ENCODE results near the gene TCF19. TPM values are rescaled to one million over a fixed set of nuclear protein-coding genes. Genes with fewer than 3 reads are reported as not detected.
"Not testable (repeated sequence)": the region's sequence is repeated elsewhere in the genome, so short reads cannot be mapped to it uniquely, and the experiment has no call there.

TCF19 gene
- total RNA-seq, 1 experiment from 2014 or later, result 16.1 TPM

GRCh38 chr6:31170987-31171671, 12.7 kb downstream of the TCF19 start:
- in situ Hi-C loops (cut with HindIII; ENCODE audit: low pct_unique_long_range_greater_than_20kb, low sequenced_read_pairs), result no loop called here

DNA sequence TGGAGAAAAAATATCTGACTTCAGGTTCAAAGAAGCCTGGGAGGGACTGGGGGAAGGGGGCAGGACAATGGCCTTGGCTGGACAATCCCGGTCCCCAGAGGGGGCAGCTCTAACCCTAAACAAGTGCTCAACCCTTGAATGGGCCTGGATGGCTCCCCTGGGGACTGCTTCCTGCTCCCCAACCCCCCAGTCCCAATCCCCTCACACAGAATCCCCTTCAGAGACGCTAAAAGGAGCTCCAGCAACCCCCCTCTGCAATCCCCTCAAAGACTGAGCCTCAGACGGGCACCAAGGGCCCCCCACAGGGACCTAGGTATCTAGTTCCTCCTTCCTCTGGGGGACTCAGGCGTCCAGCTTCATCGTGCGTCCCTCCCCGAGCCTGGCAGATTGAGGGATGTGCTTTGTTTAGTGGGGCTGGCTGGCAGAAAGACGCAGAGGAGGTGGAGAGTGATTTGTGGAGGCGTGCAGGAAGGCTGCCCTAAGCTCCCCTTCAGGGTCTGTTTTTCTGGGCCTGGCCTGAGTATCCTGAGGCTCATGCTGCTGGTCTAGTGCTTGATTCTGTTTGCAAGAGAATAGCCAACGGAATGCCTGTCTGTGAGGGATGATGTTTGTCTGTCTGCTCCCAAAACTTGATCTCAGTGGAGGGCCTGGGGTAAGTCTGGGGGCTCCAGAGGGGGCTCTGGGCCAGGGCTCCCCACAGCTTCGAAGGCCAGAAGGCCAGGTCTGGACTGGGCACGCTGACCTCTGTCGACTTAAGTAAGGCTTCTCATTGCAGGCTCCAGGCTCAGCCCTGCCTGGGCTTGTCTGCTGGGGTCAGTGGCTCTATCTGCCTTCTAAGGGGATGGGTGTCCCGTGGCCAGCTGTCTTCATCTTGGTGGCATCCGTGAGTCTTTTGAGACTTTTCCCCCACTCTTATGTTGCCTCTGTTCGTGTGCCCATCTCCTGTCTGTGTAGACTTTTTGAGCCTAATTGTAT, 13.8 kb downstream of the TCF19 start:
- in situ Hi-C loops (cut with HindIII; ENCODE audit: low pct_unique_long_range_greater_than_20kb, low sequenced_read_pairs), result no loop called here
- no peak for DNase-seq (ENCODE audit: low read depth, low spot score)

More at GRCh38 chr6:31170987-31171671, 12.7 kb downstream of the TCF19 start:
- DNase-seq (ENCODE audit: low read depth, low spot score), result no peak

DNA sequence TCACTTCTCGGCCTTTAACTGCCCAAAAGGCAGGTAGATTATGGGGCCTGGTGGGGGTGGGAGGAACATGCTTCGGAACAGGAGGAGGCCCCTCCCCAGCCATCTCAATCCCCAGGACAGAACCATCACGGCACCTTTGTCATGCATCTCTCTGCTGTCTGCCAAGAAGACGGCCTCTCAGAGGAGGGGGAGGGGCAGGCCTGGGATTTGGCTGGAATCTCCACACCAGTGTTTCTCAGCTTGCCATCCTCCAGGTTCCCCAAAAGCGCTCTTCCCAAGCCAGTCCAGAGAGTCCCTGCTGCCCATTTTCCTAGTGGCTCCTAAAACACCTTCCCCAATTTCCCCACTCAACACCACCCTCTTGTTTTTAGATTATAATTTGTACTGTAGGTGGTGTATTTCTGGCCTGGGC, 14.6 kb downstream of the TCF19 start:
- DNase-seq (ENCODE audit: low read depth, low spot score), result no peak
- in situ Hi-C loops (cut with HindIII; ENCODE audit: low pct_unique_long_range_greater_than_20kb, low sequenced_read_pairs), result no loop called here

- in situ Hi-C loops (cut with HindIII; ENCODE audit: low pct_unique_long_range_greater_than_20kb, low sequenced_read_pairs), result no loop called here
- no peak for DNase-seq (ENCODE audit: low read depth, low spot score)
These were observed 15.0 kb downstream of the TCF19 start for GRCh38 chr6:31173406-31173805.

- DNase-seq (ENCODE audit: low read depth, low spot score), result no peak
- in situ Hi-C loops (cut with HindIII; ENCODE audit: low pct_unique_long_range_greater_than_20kb, low sequenced_read_pairs), result no loop called here
These were observed 16.0 kb downstream of the TCF19 start for GRCh38 chr6:31174378-31174777.

- in situ Hi-C loops (cut with HindIII; ENCODE audit: low pct_unique_long_range_greater_than_20kb, low sequenced_read_pairs), result no loop called here
- no peak for DNase-seq (ENCODE audit: low read depth, low spot score)
These were observed 17.6 kb downstream of the TCF19 start for GRCh38 chr6:31175971-31176370.

DNA sequence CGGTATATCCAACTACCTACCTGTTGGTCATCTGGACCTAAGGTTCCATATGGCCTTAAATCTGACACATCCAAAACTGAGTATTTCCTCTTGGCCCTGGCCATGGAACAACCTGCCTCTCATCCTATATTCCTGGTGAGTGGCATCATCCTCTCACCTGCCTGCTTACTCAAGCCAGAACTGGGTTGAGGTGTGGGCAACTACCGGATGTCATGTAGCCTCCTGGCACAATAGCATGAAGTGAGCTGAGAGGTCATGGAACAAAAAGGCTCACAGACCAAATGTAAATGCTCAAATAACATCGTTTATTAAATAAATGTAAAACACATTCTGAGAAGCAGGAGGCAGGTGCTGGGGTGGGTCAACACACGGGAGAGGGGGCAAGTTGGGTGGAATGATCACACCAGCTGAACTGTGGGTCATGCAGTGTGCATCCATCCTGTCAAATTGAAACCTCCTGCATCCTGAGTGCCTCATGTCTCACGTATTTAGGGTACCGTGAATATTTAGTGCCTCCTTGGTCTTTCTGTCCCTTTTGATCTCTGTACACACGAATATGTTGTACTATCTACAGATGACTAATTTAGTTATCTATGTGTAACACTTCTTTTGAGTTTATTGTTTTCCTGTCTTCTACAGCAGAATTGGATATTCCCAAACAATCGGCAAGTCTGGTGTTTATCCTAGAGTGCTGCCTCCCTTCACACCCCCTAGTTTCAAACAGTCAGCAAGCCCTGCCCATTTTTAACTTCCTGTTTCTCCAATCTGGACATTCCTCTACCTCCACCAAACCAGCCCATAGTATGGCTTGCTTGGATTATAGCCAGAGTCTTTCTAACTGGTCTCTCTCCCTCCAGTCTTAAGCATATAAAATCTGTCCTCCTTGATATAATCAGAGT, 20.0 kb downstream of the TCF19 start:
- in situ Hi-C loops (cut with HindIII; ENCODE audit: low pct_unique_long_range_greater_than_20kb, low sequenced_read_pairs), result no loop called here

GRCh38 chr6:31179042-31179386, 20.6 kb downstream of the TCF19 start:
- in situ Hi-C loops (cut with HindIII; ENCODE audit: low pct_unique_long_range_greater_than_20kb, low sequenced_read_pairs), result no loop called here
- DNase-seq (ENCODE audit: low read depth, low spot score), result no peak

More for the DNA sequence above, 20.0 kb downstream of the TCF19 start:
- DNase-seq (ENCODE audit: low read depth, low spot score), result no peak

- in situ Hi-C loops (cut with HindIII; ENCODE audit: low pct_unique_long_range_greater_than_20kb, low sequenced_read_pairs), result no loop called here
- no peak for DNase-seq (ENCODE audit: low read depth, low spot score)
These were observed 21.5 kb downstream of the TCF19 start for GRCh38 chr6:31179896-31180295.

DNA sequence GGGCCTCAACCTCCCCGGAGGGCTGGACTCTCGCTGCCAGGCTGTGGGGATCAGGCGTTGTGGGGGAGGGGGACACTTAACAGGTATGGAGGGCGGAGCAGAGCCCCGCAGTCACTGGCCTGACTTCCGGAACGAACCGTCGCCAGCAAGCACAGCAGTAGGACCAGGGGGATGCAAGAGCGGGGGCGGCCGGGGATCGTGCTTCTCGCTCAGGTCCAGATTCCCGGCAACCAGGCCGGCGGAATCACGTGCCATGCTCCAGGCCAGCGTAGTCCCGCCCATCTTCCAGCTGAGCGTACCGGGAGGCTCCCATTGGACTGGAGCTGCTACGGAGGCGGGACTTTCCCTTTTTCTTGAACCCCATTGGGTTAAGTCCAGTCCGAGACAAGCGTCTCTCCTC, 22.1 kb downstream of the TCF19 start:
- DNase-seq (ENCODE audit: low read depth, low spot score), result no peak
- in situ Hi-C loops (cut with HindIII; ENCODE audit: low pct_unique_long_range_greater_than_20kb, low sequenced_read_pairs), result no loop called here

- DNase-seq (ENCODE audit: low read depth, low spot score); in situ Hi-C loops (cut with HindIII; ENCODE audit: low pct_unique_long_range_greater_than_20kb, low sequenced_read_pairs): not testable (repeated sequence)
These were observed 24.9 kb downstream of the TCF19 start for GRCh38 chr6:31183287-31183686.

- DNase-seq (ENCODE audit: low read depth, low spot score); in situ Hi-C loops (cut with HindIII; ENCODE audit: low pct_unique_long_range_greater_than_20kb, low sequenced_read_pairs): not testable (repeated sequence)
These were observed 25.5 kb downstream of the TCF19 start for GRCh38 chr6:31183859-31184258.

DNA sequence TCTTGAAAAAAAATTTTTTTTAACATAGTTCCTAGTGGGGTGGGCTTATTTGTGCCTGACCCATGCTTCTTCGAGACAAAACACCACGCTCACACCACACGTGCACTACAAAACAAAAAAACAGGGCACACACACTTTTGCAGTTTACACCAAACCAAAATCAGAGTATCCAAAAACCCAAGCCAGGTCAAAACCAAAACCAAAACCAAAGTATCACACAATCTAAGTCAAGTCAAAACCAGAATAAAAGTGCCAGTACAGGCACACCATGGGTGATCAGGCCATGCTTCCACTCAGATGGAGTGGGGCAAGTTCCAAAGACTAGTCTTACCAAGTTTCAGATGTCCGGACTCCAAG, 27.3 kb downstream of the TCF19 start:
- in situ Hi-C loops (cut with HindIII; ENCODE audit: low pct_unique_long_range_greater_than_20kb, low sequenced_read_pairs); DNase-seq (ENCODE audit: low read depth, low spot score): not testable (repeated sequence)

- in situ Hi-C loops (cut with HindIII; ENCODE audit: low pct_unique_long_range_greater_than_20kb, low sequenced_read_pairs), result no loop called here
- no peak for DNase-seq (ENCODE audit: low read depth, low spot score)
These were observed 27.8 kb downstream of the TCF19 start for GRCh38 chr6:31186052-31186734.

DNA sequence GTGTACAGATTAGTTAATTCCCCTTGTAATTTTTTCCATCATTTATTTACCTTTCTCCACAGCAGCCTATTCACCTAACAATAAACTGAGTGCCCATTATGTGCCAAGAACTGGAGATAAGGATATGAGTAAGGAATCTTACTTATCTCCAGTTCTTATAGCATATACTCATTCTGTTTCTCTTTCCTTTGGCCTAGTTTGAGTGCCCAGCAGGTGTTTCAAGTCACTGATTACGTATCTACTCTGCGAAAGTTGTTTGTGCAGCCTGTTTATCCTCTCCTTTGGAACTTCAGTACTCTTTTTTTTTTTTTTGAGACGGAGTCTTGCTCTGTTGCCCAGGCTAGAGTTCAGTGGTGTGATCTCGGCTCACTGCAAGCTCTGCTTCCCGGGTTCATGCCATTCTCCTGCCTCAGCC, 29.4 kb downstream of the TCF19 start:
- no peak for DNase-seq (ENCODE audit: low read depth, low spot score)
- in situ Hi-C loops (cut with HindIII; ENCODE audit: low pct_unique_long_range_greater_than_20kb, low sequenced_read_pairs), result no loop called here

- in situ Hi-C loops (cut with HindIII; ENCODE audit: low pct_unique_long_range_greater_than_20kb, low sequenced_read_pairs); DNase-seq (ENCODE audit: low read depth, low spot score): not testable (repeated sequence)
These were observed 30.8 kb downstream of the TCF19 start for GRCh38 chr6:31189223-31189622.

DNA sequence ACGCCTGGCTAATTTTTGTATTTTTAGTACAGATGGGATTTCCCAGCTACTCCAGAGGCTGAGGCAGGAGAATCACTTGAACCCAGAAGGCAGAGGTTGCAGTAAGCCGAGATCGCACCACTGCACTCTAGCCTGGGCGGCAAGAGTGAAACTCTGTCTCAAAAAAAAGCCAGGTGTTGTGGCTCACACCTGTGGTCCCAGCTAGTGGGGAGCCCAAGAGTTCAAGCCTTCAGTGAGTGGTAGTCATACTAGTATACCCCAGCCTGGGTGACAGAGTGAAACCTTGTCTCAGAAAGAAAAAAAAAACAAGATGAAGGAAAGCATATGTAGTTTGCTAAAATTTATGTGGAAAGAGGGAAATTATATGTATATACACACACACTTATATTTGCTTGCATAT, 32.1 kb downstream of the TCF19 start:
- in situ Hi-C loops (cut with HindIII; ENCODE audit: low pct_unique_long_range_greater_than_20kb, low sequenced_read_pairs), result no loop called here
- DNase-seq (ENCODE audit: low read depth, low spot score), result no peak
